BE2C (cell line): ENCODE data around the gene OCSTAMP.

Experiments
- DNase-seq: peaks from one replicate; pipeline ENCODE4 v3.0.0-alpha.2; 2020
- H3K27me3 ChIP-seq: fragments of 250-450 bp; sonication (Bioruptor Pico); 2 replicates; pipeline ENCODE4 v1.5.1; 2020; ENCODE audit warnings: mild to moderate bottlenecking
- H3K36me3 ChIP-seq: fragments of 250-450 bp; sonication (Bioruptor Pico); 2 replicates; pipeline ENCODE4 v1.5.1; 2020; ENCODE audit warnings: mild to moderate bottlenecking
- H3K4me1 ChIP-seq: fragments of 250-450 bp; sonication (Bioruptor Pico); 2 replicates; pipeline ENCODE4 v1.5.1; 2020
- H3K4me3 ChIP-seq: 2 replicates; pipeline ENCODE4 v1.5.1; 2011; ENCODE audit warnings: low read depth, low read length
- H3K9me3 ChIP-seq: fragments of 250-450 bp; sonication (Bioruptor Pico); 2 replicates; pipeline ENCODE4 v1.5.1; 2020
- CTCF ChIP-seq: IDR thresholded peaks from 2 replicates; pipeline ENCODE4 v1.5.1; 2012; ENCODE audit warnings: mild to moderate bottlenecking, low read depth, low read length

Gene OCSTAMP

GRCh38 chr20:46590443-46590842 is 40.0 kb upstream of the OCSTAMP start:
- no peak for DNase-seq
- Histone ChIP-seq H3K4me1 (no peaks in the 10 kb centered on the region), H3K36me3 (no peaks in the 10 kb centered on the region), H3K4me3 (no peak overlapping the region), H3K27me3 (peaks cover 18% of the 10 kb centered on the region), H3K9me3 (no peaks in the 10 kb centered on the region)
- TF ChIP-seq CTCF, result no peak

GRCh38 chr20:46588532-46589511 is 38.4 kb upstream of the OCSTAMP start:
- Histone ChIP-seq H3K4me1 (no peaks in the 10 kb centered on the region), H3K27me3 (peaks cover 6% of the 10 kb centered on the region), H3K36me3 (no peaks in the 10 kb centered on the region), H3K4me3 (no peak overlapping the region), H3K9me3 (no peaks in the 10 kb centered on the region)
- no peak for TF ChIP-seq CTCF
- DNase-seq, result no peak

GRCh38 chr20:46587986-46588385 is 37.5 kb upstream of the OCSTAMP start:
- no peak for TF ChIP-seq CTCF
- H3K4me3 ChIP-seq, result no peak overlapping the region
- no peak for DNase-seq
- H3K27me3 ChIP-seq, result peaks cover 2% of the 10 kb centered on the region
- H3K4me1 ChIP-seq, result no peaks in the 10 kb centered on the region
- H3K9me3 ChIP-seq, result no peaks in the 10 kb centered on the region
- no peaks in the 10 kb centered on the region for H3K36me3 ChIP-seq

- Histone ChIP-seq H3K4me3 (no peak overlapping the region), H3K4me1 (no peaks in the 10 kb centered on the region), H3K9me3 (no peaks in the 10 kb centered on the region), H3K27me3 (peaks cover 2% of the 10 kb centered on the region), H3K36me3 (no peaks in the 10 kb centered on the region)
- DNase-seq, result no peak
- TF ChIP-seq CTCF, result no peak
Observed at GRCh38 chr20:46586724-46587123, 36.3 kb upstream of the OCSTAMP start.

- no peaks in the 10 kb centered on the region for H3K36me3 ChIP-seq
- no peak for TF ChIP-seq CTCF
- no peak overlapping the region for H3K4me3 ChIP-seq
- no peaks in the 10 kb centered on the region for H3K4me1 ChIP-seq
- no peaks in the 10 kb centered on the region for H3K9me3 ChIP-seq
- DNase-seq, result no peak
- peaks cover 7% of the 10 kb centered on the region for H3K27me3 ChIP-seq
Observed at GRCh38 chr20:46584508-46584907, 34.1 kb upstream of the OCSTAMP start.
